Muscle of back (tissue), 11 donors: ENCODE measurements around the gene TMPRSS9. TPM values are rescaled to one million over a fixed set of nuclear protein-coding genes. Genes with fewer than 3 reads are reported as not detected.

ENCODE experiments used
- DNase-seq, 3 donors: peaks; one replicate each; pipeline versions ENCODE4 v3.0.0 to v3.0.0-alpha.2; 2013
- polyA plus RNA-seq, 10 donors: library from polyadenylated mRNA; unstranded; fragments of 120-200 nt; gene quantifications; one replicate each; pipeline ENCODE4 v1.2.1, GENCODE V29; 2013; ENCODE audit not compliant: insufficient read length in 10 of 10

Gene TMPRSS9
- polyA plus RNA-seq, 10 donors, result 0.11 to 0.64 (median 0.17) TPM

- no peak for DNase-seq
These were observed 72.2 kb downstream of the TMPRSS9 start for GRCh38 chr19:2432131-2432848.

GRCh38 chr19:2433854-2434253, 73.8 kb downstream of the TMPRSS9 start:
- DNase-seq, result no peak

DNA sequence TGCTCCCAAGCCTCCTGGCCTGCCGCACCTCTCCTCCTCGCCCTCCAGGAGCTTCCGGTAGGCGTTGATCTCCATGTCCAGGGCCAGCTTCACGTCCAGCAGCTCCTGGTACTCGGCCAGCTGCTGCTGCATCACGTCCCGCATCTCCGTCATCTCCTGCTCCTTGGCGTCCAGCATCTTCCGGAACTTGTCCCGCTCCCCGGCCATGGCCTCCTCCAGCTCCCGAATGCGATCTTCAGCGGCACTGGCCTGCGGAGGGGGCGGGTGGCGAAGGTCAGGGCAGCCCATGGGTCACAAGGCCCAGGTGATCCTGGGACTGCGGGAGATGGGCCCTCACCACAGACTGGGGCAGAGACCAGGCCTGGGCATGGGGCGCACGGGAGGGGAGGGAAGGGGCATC, 74.2 kb downstream of the TMPRSS9 start:
- no peak for DNase-seq

DNA sequence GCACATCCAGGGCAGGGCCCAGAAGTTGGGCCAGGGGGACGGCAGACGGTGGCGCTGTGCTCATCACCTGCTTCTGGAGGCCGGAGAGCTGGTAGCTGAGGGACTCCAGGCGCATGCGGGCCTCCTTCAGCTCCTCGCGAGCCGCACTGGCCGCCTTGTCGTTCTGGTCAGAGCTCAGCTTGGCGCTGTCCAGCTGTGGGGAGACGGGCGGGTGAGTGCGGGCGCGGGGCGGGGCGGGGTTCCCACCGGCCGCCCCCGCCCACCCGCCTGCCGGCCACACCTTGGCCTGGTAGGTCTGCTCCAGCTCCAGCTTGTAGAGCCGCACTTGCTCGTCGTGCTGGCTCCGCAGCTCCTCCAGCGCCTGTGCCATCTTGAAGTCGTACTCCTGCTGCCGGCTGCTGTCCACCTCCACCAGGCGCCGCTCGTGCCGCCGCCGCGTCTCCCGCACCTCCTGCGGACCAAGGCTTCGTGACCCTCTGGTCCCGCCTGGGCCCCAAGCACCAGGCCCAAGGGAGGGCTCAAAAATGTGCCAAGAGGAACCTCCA, 74.7 kb downstream of the TMPRSS9 start:
- no peak for DNase-seq

DNA sequence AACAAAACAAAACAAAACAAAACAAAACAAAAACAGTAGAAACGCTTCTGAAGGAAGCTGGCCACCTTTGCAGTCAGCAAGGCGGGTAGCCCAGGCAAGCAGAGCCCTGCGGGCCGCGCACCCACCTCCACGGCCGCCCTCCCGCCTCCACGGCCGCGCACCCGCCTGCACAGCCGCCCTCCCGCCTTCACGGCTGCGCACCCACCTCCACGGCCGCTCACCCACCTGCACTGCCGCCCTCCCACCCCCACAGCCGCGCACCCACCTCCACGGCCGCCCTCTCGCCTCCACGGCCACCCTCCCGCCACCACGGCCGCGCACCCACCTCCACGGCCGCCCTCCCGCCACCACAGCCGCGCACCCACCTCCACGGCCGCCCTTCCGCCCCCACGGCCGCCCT, 76.3 kb downstream of the TMPRSS9 start:
- no peak for DNase-seq

DNA sequence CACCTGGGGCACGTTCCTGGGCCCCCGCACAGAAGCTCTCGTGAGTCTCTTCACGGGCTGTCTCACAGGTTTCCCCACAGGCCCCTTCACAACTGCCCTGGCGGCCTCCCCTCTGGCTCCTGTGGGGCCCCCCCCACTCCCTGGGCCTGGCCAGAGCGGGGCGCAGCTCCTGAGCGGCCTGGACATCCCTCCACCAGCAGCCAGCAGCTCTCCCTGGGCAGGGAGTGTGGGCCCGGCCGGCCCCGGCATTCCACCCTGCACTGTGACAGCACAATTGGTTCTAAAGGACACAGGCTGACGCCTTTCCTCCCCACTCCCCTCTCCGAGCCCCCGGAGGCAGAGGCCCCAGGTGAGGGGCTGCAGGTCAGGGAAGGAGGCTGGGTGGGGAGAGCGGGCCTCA, 76.9 kb downstream of the TMPRSS9 start:
- no peak for DNase-seq

GRCh38 chr19:2438178-2438577, 78.1 kb downstream of the TMPRSS9 start:
- no peak for DNase-seq

DNA sequence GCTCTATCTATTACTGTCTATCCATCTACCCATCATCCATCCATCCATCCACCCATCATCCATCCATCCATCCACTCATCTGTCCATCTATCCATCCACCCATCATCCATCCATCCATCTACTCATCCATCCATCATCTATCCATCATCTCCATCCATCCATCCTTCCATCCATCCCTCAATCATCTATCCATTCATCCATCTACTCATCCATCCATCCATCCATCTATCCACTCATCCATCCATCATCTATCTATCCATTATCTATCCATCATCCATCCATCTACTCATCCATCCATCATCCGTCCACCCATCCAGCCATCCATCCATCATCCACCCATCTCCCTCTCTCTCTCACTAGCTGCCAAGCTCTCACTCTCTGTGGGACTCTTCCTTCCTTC, 80.5 kb downstream of the TMPRSS9 start:
- no peak for DNase-seq

GRCh38 chr19:2441096-2441752, 81.2 kb downstream of the TMPRSS9 start:
- DNase-seq, result no peak

DNA sequence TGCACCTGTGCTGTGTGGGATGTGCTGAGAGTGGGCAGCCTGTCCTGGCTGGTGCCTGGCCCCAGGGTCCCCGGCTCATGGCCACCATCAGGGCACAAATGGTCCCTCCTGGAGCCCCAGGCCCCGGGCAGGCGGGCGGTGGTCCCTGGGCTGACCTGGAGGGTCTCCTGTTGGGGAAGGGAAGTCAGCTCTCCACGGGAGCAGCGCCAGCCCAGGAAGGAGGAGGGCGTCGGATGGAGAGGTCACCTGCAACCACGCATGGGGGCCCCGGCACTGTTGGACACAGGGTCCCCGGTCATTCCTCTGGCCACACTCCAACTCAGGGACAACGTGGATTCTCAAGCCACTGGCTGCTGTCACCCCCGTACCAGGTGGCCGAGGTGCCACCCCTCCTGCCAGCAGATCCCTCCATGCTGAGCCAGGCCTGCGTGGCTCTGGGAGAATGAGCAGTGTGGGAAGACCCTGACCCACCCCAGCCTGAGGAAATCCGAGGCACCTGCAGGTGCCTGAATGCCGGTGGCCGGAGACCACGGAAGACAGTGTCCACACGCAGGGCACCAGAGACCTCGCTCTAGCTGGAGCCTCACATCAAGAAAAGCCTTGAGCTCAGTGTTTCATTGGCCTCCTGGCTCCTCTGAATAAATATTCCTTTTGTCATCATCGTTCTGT, 83.2 kb downstream of the TMPRSS9 start:
- no peak for DNase-seq

DNA sequence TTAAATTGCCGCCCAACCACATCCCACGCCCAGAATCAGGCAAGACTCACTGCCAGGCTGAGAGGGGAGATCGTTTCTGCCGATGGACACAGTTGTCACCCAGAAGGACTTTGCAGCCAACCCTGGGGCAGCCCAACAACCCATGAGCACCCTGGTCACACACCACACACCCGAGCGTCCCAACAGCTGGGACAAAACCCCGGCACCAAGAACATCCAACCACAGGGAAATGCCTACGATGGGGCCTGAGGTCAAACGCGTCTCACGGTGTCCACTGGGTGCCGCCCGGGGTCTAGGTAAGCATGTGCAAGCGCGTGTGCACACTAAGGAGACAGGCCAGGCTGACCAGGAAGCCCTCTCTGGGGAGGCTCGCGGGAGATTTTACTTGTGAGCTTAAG, 83.7 kb downstream of the TMPRSS9 start:
- DNase-seq, result no peak

GRCh38 chr19:2444251-2445002, 84.4 kb downstream of the TMPRSS9 start:
- DNase-seq, result no peak

- peak; percentile 76 to 80 (median 80) for DNase-seq
These were observed 86.3 kb downstream of the TMPRSS9 start for GRCh38 chr19:2446381-2446780.

DNA sequence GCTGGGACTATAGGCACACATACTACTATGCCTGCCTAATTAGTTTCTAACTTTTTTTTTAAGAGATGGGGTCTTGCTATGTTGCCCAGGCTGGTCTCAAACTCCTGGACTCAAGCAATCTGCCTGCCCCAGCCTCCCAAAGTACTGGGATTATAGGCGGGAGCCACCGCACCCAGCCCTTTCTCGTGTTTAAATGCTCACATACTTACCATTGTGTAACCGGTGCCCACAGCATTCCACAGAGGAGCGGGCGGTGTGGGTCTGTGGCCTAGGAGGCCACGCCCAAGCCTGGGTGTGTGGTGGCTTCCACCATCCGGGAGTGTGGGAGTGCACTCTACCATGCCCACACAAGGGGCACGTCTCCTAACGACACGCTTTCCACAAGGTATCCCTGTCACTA, 89.0 kb downstream of the TMPRSS9 start:
- DNase-seq, result no peak

GRCh38 chr19:2451138-2451537, 91.1 kb downstream of the TMPRSS9 start:
- no peak for DNase-seq

GRCh38 chr19:2451741-2452140, 91.7 kb downstream of the TMPRSS9 start:
- no peak for DNase-seq

GRCh38 chr19:2453431-2454025, 93.5 kb downstream of the TMPRSS9 start:
- DNase-seq, result no peak

GRCh38 chr19:2454199-2454961, 94.3 kb downstream of the TMPRSS9 start:
- DNase-seq, result no peak

DNA sequence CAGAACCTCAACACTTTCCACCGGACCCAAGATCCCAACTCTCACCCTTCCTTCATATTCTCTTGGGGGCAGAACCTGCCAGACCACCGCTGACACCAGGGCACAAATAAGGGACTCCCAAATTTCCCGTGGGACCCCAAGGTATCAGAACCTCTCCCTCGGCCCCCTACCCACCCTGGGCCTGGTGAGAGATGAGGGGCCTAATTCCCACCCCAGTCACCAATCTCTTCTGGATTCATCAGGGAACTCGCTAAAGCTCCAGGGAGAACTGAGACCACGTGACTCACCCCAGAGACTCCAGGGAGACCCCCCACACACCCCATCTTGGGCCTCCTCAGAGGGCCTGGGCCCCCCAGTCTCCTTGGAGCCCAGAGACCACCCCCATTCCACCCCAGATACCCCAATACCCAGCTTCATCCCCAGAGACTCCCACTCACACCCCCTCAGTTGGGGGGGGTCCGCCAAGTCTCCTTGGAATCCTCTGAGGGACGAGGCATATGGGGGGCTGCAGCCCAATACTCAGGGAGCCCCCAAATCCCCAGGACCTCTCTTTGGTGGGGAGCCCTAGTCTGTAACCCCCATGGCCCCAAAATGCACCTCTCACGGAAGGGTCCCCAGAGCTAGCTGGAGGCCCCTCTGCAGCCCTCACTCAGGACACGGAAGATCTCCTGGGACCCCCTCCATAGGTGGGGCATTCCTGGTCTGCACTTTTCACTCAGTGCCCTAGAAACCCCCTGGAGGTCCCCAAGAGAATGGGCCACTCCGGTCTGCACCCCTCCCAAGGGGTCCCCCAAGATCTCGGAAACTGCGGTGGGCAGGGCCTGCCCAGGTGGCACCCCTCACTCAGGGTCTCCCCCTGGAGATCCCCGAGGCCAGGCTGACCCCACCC, 95.1 kb downstream of the TMPRSS9 start:
- no peak for DNase-seq
